KMS-11 (cell line): ENCODE data around the gene WDR36.
"Not testable (repeated sequence)": the region's sequence is repeated elsewhere in the genome, so short reads cannot be mapped to it uniquely, and the experiment has no call there.

Experiments used
- H2AFZ ChIP-seq: fragments of 200-600 bp; sonication (generic); 2 replicates; pipeline ENCODE4 v1.6.1; 2016; ENCODE audit warnings: antibody characterized with exemption, mixed run types, low read depth
- H3K27ac ChIP-seq: fragments of 200-600 bp; sonication (generic); 2 replicates; pipeline ENCODE4 v1.6.1; 2016; ENCODE audit warnings: mild to moderate bottlenecking, mixed run types
- H3K27me3 ChIP-seq: fragments of 200-600 bp; sonication (generic); 2 replicates; pipeline ENCODE4 v1.6.1; 2017; ENCODE audit warnings: mild to moderate bottlenecking, low read depth, mixed run types, moderate library complexity; ENCODE audit not compliant: insufficient read depth
- H3K36me3 ChIP-seq: fragments of 200-600 bp; sonication (generic); 2 replicates; pipeline ENCODE4 v1.6.1; 2017; ENCODE audit warnings: mild to moderate bottlenecking, mixed run types; ENCODE audit not compliant: insufficient read depth
- H3K4me1 ChIP-seq: fragments of 200-600 bp; sonication (generic); 2 replicates; pipeline ENCODE4 v1.6.1; 2016; ENCODE audit warnings: mild to moderate bottlenecking, low read depth, mixed run types; ENCODE audit not compliant: poor library complexity, severe bottlenecking
- H3K4me2 ChIP-seq: fragments of 200-600 bp; sonication (generic); 2 replicates; pipeline ENCODE4 v1.7.0; 2016; ENCODE audit warnings: mild to moderate bottlenecking, mixed run types
- H3K4me3 ChIP-seq: fragments of 200-600 bp; sonication (generic); IDR thresholded peaks from 2 replicates; pipeline ENCODE4 v1.6.1; 2017; ENCODE audit warnings: low read depth, low read length, mixed read lengths; ENCODE audit not compliant: insufficient read depth
- H3K79me2 ChIP-seq: fragments of 200-600 bp; sonication (generic); 2 replicates; pipeline ENCODE4 v1.6.1; 2016; ENCODE audit warnings: low read depth, mixed run types; ENCODE audit not compliant: insufficient read depth
- H3K9ac ChIP-seq: fragments of 200-600 bp; sonication (generic); 2 replicates; pipeline ENCODE4 v1.6.1; 2016; ENCODE audit warnings: mild to moderate bottlenecking, mixed run types
- H4K20me1 ChIP-seq: fragments of 200-600 bp; sonication (generic); 2 replicates; pipeline ENCODE4 v1.6.1; 2016; ENCODE audit warnings: mild to moderate bottlenecking, mixed run types; ENCODE audit not compliant: insufficient read depth
- CTCF ChIP-seq: fragments of 200-600 bp; sonication (generic); conservative IDR thresholded peaks from 2 replicates; pipeline ENCODE4 v1.6.1; 2017; ENCODE audit warnings: low read depth, mild to moderate bottlenecking, antibody characterized with exemption, low read length, moderate library complexity, mixed read lengths

Gene WDR36

GRCh38 chr5:111135363-111135762, 43.2 kb downstream of the WDR36 start:
- no peak overlapping the region for H3K4me2 ChIP-seq
- H3K27ac ChIP-seq = no peak overlapping the region
- H3K4me3 ChIP-seq = no peak overlapping the region
- no peaks in the 10 kb centered on the region for H3K27me3 ChIP-seq
- no peaks in the 10 kb centered on the region for H3K36me3 ChIP-seq
- no peaks in the 10 kb centered on the region for H3K4me1 ChIP-seq
- TF ChIP-seq CTCF = no peak
- H3K9ac ChIP-seq = no peak overlapping the region
- no peak overlapping the region for H2AFZ ChIP-seq
- no peaks in the 10 kb centered on the region for H4K20me1 ChIP-seq
- H3K79me2 ChIP-seq = no peaks in the 10 kb centered on the region

GRCh38 chr5:111135946-111136345, 43.8 kb downstream of the WDR36 start:
- H4K20me1 ChIP-seq = no peaks in the 10 kb centered on the region
- H3K4me1 ChIP-seq = no peaks in the 10 kb centered on the region
- no peak overlapping the region for H2AFZ ChIP-seq
- no peak overlapping the region for H3K9ac ChIP-seq
- H3K27me3 ChIP-seq = no peaks in the 10 kb centered on the region
- no peaks in the 10 kb centered on the region for H3K36me3 ChIP-seq
- no peak for TF ChIP-seq CTCF
- H3K79me2 ChIP-seq = no peaks in the 10 kb centered on the region
- H3K27ac ChIP-seq = no peak overlapping the region
- H3K4me3 ChIP-seq = no peak overlapping the region
- no peak overlapping the region for H3K4me2 ChIP-seq

- Histone ChIP-seq H3K79me2 (no peaks in the 10 kb centered on the region), H3K27me3 (no peaks in the 10 kb centered on the region), H3K9ac (no peak overlapping the region), H3K4me3 (no peak overlapping the region), H2AFZ (no peak overlapping the region), H3K27ac (no peak overlapping the region), H3K36me3 (no peaks in the 10 kb centered on the region), H3K4me2 (no peak overlapping the region), H3K4me1 (no peaks in the 10 kb centered on the region), H4K20me1 (no peaks in the 10 kb centered on the region)
- no peak for TF ChIP-seq CTCF
Measured at GRCh38 chr5:111138096-111138495, 45.9 kb downstream of the WDR36 start.

GRCh38 chr5:111141471-111141870, 49.3 kb downstream of the WDR36 start:
- H3K9ac ChIP-seq, H3K27ac ChIP-seq, H3K36me3 ChIP-seq, H2AFZ ChIP-seq, H4K20me1 ChIP-seq, H3K4me3 ChIP-seq, H3K4me2 ChIP-seq, H3K79me2 ChIP-seq, H3K27me3 ChIP-seq: not testable (repeated sequence)
- H3K4me1 ChIP-seq = peaks cover 13% of the 10 kb centered on the region

- H3K27ac ChIP-seq = no peak overlapping the region
- H3K9ac ChIP-seq = no peak overlapping the region
- H3K4me3 ChIP-seq = no peak overlapping the region
- H3K4me1 ChIP-seq = peaks cover 16% of the 10 kb centered on the region
- no peaks in the 10 kb centered on the region for H3K27me3 ChIP-seq
- no peaks in the 10 kb centered on the region for H4K20me1 ChIP-seq
- H3K4me2 ChIP-seq = no peak overlapping the region
- no peaks in the 10 kb centered on the region for H3K79me2 ChIP-seq
- no peaks in the 10 kb centered on the region for H3K36me3 ChIP-seq
- H2AFZ ChIP-seq = no peak overlapping the region
- TF ChIP-seq CTCF = no peak
Measured at GRCh38 chr5:111142932-111143331, 50.8 kb downstream of the WDR36 start.
